Activated CD8-positive, alpha-beta memory T cell treated with anti-CD3 and anti-CD28 coated beads, Interleukin-2, amount 50 U/mL, for 1 hour (primary cell): ENCODE data around the gene FGFRL1.
A peak's percentile ranks its signal among the peaks of the same experiment; 100 is the strongest.
"Not testable (repeated sequence)": the region's sequence is repeated elsewhere in the genome, so short reads cannot be mapped to it uniquely, and the experiment has no call there.

Experiments
- DNase-seq: peaks from one replicate; pipeline ENCODE4 v3.0.0-alpha.2; 2020; ENCODE audit errors: extremely low read depth

Gene FGFRL1

GRCh38 chr4:1051472-1051871, 40.0 kb downstream of the FGFRL1 start:
- no peak for DNase-seq

GRCh38 chr4:1052231-1052671, 40.8 kb downstream of the FGFRL1 start:
- no peak for DNase-seq

GRCh38 chr4:1053080-1053661, 41.7 kb downstream of the FGFRL1 start:
- DNase-seq = no peak

- not testable (repeated sequence) for DNase-seq
Measured at GRCh38 chr4:1053891-1054290, 42.5 kb downstream of the FGFRL1 start.

GRCh38 chr4:1054696-1055242, 43.3 kb downstream of the FGFRL1 start:
- DNase-seq = not testable (repeated sequence)

- not testable (repeated sequence) for DNase-seq
Measured at GRCh38 chr4:1055243-1055701, 43.8 kb downstream of the FGFRL1 start.

GRCh38 chr4:1055721-1056590, 44.5 kb downstream of the FGFRL1 start:
- peak; percentile 60 for DNase-seq

GRCh38 chr4:1056671-1057402, 45.4 kb downstream of the FGFRL1 start:
- DNase-seq = no peak

GRCh38 chr4:1057403-1057745, 45.9 kb downstream of the FGFRL1 start:
- DNase-seq = no peak

GRCh38 chr4:1058198-1058996, 47.0 kb downstream of the FGFRL1 start:
- no peak for DNase-seq

GRCh38 chr4:1058997-1059665, 47.7 kb downstream of the FGFRL1 start:
- DNase-seq = no peak

- DNase-seq = no peak
Measured at GRCh38 chr4:1060121-1060520, 48.7 kb downstream of the FGFRL1 start.

GRCh38 chr4:1060621-1061020, 49.2 kb downstream of the FGFRL1 start:
- DNase-seq = no peak

GRCh38 chr4:1061056-1061700, 49.8 kb downstream of the FGFRL1 start:
- DNase-seq = no peak

GRCh38 chr4:1061760-1062159, 50.3 kb downstream of the FGFRL1 start:
- DNase-seq = no peak

- DNase-seq = no peak
Measured at GRCh38 chr4:1062419-1062818, 51.0 kb downstream of the FGFRL1 start.

- no peak for DNase-seq
Measured at GRCh38 chr4:1065732-1066131, 54.3 kb downstream of the FGFRL1 start.

- DNase-seq = no peak
Measured at GRCh38 chr4:1069394-1069793, 58.0 kb downstream of the FGFRL1 start.

- peak; percentile 11 for DNase-seq
Measured at GRCh38 chr4:1072830-1073446, 61.5 kb downstream of the FGFRL1 start.

GRCh38 chr4:1074077-1074476, 62.7 kb downstream of the FGFRL1 start:
- DNase-seq = no peak
